Superior temporal gyrus (tissue), 1 donor: ENCODE data around the gene DMRTC2.

Source experiments
- DNase-seq: peaks from one replicate; pipeline ENCODE4 v3.0.0-alpha.2; 2016; ENCODE audit errors: extremely low spot score

DMRTC2 gene

GRCh38 chr19:41890936-41891335, 46.1 kb downstream of the DMRTC2 start:
- no peak for DNase-seq

- DNase-seq, result no peak
Observed at GRCh38 chr19:41892173-41892902, 47.5 kb downstream of the DMRTC2 start.

GRCh38 chr19:41893899-41894298, 49.1 kb downstream of the DMRTC2 start:
- no peak for DNase-seq

GRCh38 chr19:41894350-41894749, 49.5 kb downstream of the DMRTC2 start:
- no peak for DNase-seq

GRCh38 chr19:41895745-41896580, 51.1 kb downstream of the DMRTC2 start:
- DNase-seq, result no peak

- DNase-seq, result no peak
Observed at GRCh38 chr19:41896581-41896942, 51.7 kb downstream of the DMRTC2 start.

- no peak for DNase-seq
Observed at GRCh38 chr19:41897181-41897580, 52.3 kb downstream of the DMRTC2 start.

- DNase-seq, result no peak
Observed at GRCh38 chr19:41897820-41898219, 53.0 kb downstream of the DMRTC2 start.

- no peak for DNase-seq
Observed at GRCh38 chr19:41898235-41898634, 53.4 kb downstream of the DMRTC2 start.
